Lung (tissue), 12 donors: ENCODE measurements around the gene NAT14. TPM values are rescaled to one million over a fixed set of nuclear protein-coding genes. Genes with fewer than 3 reads are reported as not detected.

Source experiments
- ATAC-seq: fragments of 200-7000 bp; cut with Tn5 transposase; one replicate; pipeline ENCODE4 v1.9.1; 2020; ENCODE audit warnings: moderate number of reproducible peaks; ENCODE audit not compliant: insufficient read depth, low FRiP score
- DNase-seq, 3 donors: peaks; one replicate each; pipeline ENCODE4 v3.0.0-alpha.2; 2013 to 2017
- H3K27ac ChIP-seq, 2 donors: one replicate each; pipeline ENCODE4 v1.5.1; 2013; ENCODE audit warnings: mild to moderate bottlenecking in 2 of 2, moderate library complexity in 2 of 2, control low read depth in 1 of 2, inconsistent platforms in 1 of 2, low read depth in 1 of 2, low read length in 1 of 2
- H3K27me3 ChIP-seq, 3 donors: one replicate each; pipeline ENCODE4 v1.5.1; 2013; ENCODE audit warnings: low read length in 2 of 3; ENCODE audit not compliant: control insufficient read depth in 3 of 3, insufficient read depth in 3 of 3
- H3K36me3 ChIP-seq, 4 donors: one replicate each; pipeline ENCODE4 v1.5.1; 2013; ENCODE audit warnings: low read length in 4 of 4, mild to moderate bottlenecking in 1 of 4, moderate library complexity in 1 of 4; ENCODE audit not compliant: control insufficient read depth in 4 of 4, insufficient read depth in 4 of 4
- H3K4me1 ChIP-seq, 5 donors: one replicate each; pipeline ENCODE4 v1.5.1; 2013; ENCODE audit warnings: low read length in 5 of 5, mild to moderate bottlenecking in 2 of 5, moderate library complexity in 1 of 5; ENCODE audit not compliant: control insufficient read depth in 5 of 5, insufficient read depth in 5 of 5
- H3K4me3 ChIP-seq: one replicate; pipeline ENCODE4 v1.5.1; 2013; ENCODE audit warnings: mild to moderate bottlenecking, control low read depth, moderate library complexity
- H3K9ac ChIP-seq, 2 donors: one replicate each; pipeline ENCODE4 v1.5.1; 2013; ENCODE audit warnings: low read length in 2 of 2, control low read depth in 1 of 2; ENCODE audit not compliant: insufficient read depth in 1 of 2
- H3K9me3 ChIP-seq, 4 donors: one replicate each; pipeline ENCODE4 v1.5.1; 2013; ENCODE audit warnings: low read length in 3 of 4, mild to moderate bottlenecking in 1 of 4, moderate library complexity in 1 of 4; ENCODE audit not compliant: control insufficient read depth in 4 of 4, insufficient read depth in 3 of 4
- CTCF ChIP-seq: IDR thresholded peaks from 2 replicates; pipeline ENCODE4 v1.5.1; 2012; ENCODE audit warnings: mild to moderate bottlenecking; ENCODE audit errors: control extremely low read depth, extremely low read depth
- WGBS, 2 donors: extraction: QIAGEN DNeasy Blood & Tissue Kit; methylation state at CpG; one replicate each; pipeline ENCODE4 v1.1.7; 2013; 5-methylcytosine and 5-hydroxymethylcytosine counted together
- polyA plus RNA-seq, 2 donors: library from polyadenylated mRNA; stranded (reverse); fragments of 200-250 nt; gene quantifications; one replicate each; pipeline ENCODE4 v1.2.1, GENCODE V29; 2013
- total RNA-seq, 2 donors: library from RNA; depleted of rRNA in 1 of 2; stranded (reverse); fragments of >200 nt in 1 of 2; gene quantifications; one replicate each; pipeline ENCODE4 v1.2.1, GENCODE V29; 2014 to 2021
- donor health status: control.
- donor health status: control.
- donor health status: Bipolar disorder and iron deficiency.
- donor health status: healthy.
- donor health status: DM: yes; HTN: yes; CAD: no.

The NAT14 gene
- total and polyA plus RNA-seq, 4 donors: 17.7 to 46.2 (median 33.2) TPM

GRCh38 chr19:55502197-55502952 is 17.4 kb downstream of the NAT14 start:
- H3K4me3 ChIP-seq: no peak overlapping the region
- no peaks in the 10 kb centered on the region for H3K27me3 ChIP-seq
- H3K4me1 ChIP-seq: no peaks in the 10 kb centered on the region
- H3K9me3 ChIP-seq: no peaks in the 10 kb centered on the region
- DNase-seq: no peak
- 93 to 94% methylated on average over 9 of the region's 9 CpGs for WGBS, 2 donors
- peaks cover 0 to 2% (median 0%) of the 10 kb centered on the region in 4 donors for H3K36me3 ChIP-seq
- no peak overlapping the region for H3K9ac ChIP-seq
- no peak overlapping the region for H3K27ac ChIP-seq
- TF ChIP-seq CTCF: no peak
- ATAC-seq: no peak

- no peak overlapping the region for H3K4me3 ChIP-seq
Observed at GRCh38 chr19:55503157-55503501, 18.1 kb downstream of the NAT14 start.

GRCh38 chr19:55503502-55504251 is 18.7 kb downstream of the NAT14 start:
- H3K36me3 ChIP-seq: peaks cover 0 to 2% (median 0%) of the 10 kb centered on the region in 4 donors
- H3K27ac ChIP-seq: peak overlapping the region in 1 of 2 donors; percentile 69
- no peaks in the 10 kb centered on the region for H3K27me3 ChIP-seq

More at GRCh38 chr19:55503157-55503501, 18.1 kb downstream of the NAT14 start:
- Histone ChIP-seq H3K9me3 (no peaks in the 10 kb centered on the region), H3K4me1 (no peaks in the 10 kb centered on the region), H3K27me3 (no peaks in the 10 kb centered on the region), H3K36me3 (peaks cover 0 to 2% (median 0%) of the 10 kb centered on the region in 4 donors), H3K9ac (no peak overlapping the region), H3K27ac (no peak overlapping the region)
- WGBS, 2 donors: 80 to 89% methylated on average over 17 of the region's 17 CpGs
- DNase-seq: no peak
- TF ChIP-seq CTCF: no peak
- no peak for ATAC-seq

More at GRCh38 chr19:55503502-55504251, 18.7 kb downstream of the NAT14 start:
- no peak overlapping the region for H3K9ac ChIP-seq
- TF ChIP-seq CTCF: peak; percentile 94
- H3K4me1 ChIP-seq: no peaks in the 10 kb centered on the region
- WGBS, 2 donors: 10 to 12% methylated on average over 64 of the region's 64 CpGs
- H3K9me3 ChIP-seq: no peaks in the 10 kb centered on the region
- ATAC-seq: peak; percentile 95
- H3K4me3 ChIP-seq: peak overlapping the region; percentile 21
- peak; percentile 90 to 92 (median 91) for DNase-seq
